K562 (cell line): ENCODE results near the gene ZFP57. TPM values are rescaled to one million over a fixed set of nuclear protein-coding genes. Genes with fewer than 3 reads are reported as not detected.
"Not testable (repeated sequence)": the region's sequence is repeated elsewhere in the genome, so short reads cannot be mapped to it uniquely, and the experiment has no call there.

Source experiments
- ATAC-seq: fragments of 200-7000 bp; cut with Tn5 transposase; 3 replicates; pipeline ENCODE4 v1.9.1; 2020; ENCODE audit warnings: moderate library complexity
- BruUV-seq: library from RNA; stranded (reverse); fragments of 400-500 nt; replicated peaks from 2 replicates; lab custom pipeline; 2021; lab: Mats Ljungman, UMichigan
- CTCF ChIA-PET: fragments of 300-600 bp; formaldehyde crosslinking; extraction: SDS; loops from one replicate; lab custom pipeline; 2021; ENCODE audit warnings: low intra/inter-chr PET ratio; lab: Yijun Ruan, JAX
- POLR2A ChIA-PET: fragments of 300-600, 350-650 bp; sonication (Branson Sonifier 250); formaldehyde crosslinking; extraction: SDS; loops from one replicate; lab custom pipeline; 2021; ENCODE audit warnings: antibody characterized with exemption, inconsistent platforms; lab: Yijun Ruan, JAX
- DNase-seq, 4 experiments: peaks; one replicate each; pipeline versions ENCODE4 v3.0.0 to v3.0.0-alpha.2; 2011 to 2018; ENCODE audit warnings: low spot score in 3 of 4, mixed read lengths in 3 of 4; ENCODE audit errors: extremely low read depth in 1 of 4
- FAIRE-seq: peaks from 2 replicates; lab custom pipeline; 2011; peaks lifted over from hg19 to GRCh38; lab: Jason Lieb, UNC
- H2AFZ ChIP-seq: 2 replicates; pipeline ENCODE4 v1.6.0; 2011; ENCODE audit warnings: low read depth, low read length, control low read depth, inconsistent platforms
- H3K27ac ChIP-seq: fragments of 200-600 bp; 3 replicates; pipeline ENCODE4 v1.8.0; 2011; ENCODE audit warnings: low read depth, mild to moderate bottlenecking, control low read depth, inconsistent platforms, low read length, moderate library complexity, mixed read lengths; ENCODE audit errors: extremely low read depth
- H3K27me3 ChIP-seq, 2 experiments: fragments of 300-600 bp in 1 of 2; 2 replicates in 1 of 2; 3 replicates in 1 of 2; pipeline versions ENCODE4 v1.6.0 to v1.8.0; 2011; ENCODE audit warnings: inconsistent platforms in 2 of 2, low read length in 2 of 2, mild to moderate bottlenecking in 1 of 2, mixed read lengths in 1 of 2, moderate library complexity in 1 of 2; ENCODE audit not compliant: control insufficient read depth in 2 of 2, insufficient read depth in 2 of 2
- H3K36me3 ChIP-seq: fragments of 300-600 bp; 3 replicates; pipeline ENCODE4 v1.8.0; 2011; ENCODE audit warnings: mild to moderate bottlenecking, low read length, inconsistent platforms; ENCODE audit not compliant: control insufficient read depth, insufficient read depth
- H3K4me1 ChIP-seq, 2 experiments: fragments of 200-600 bp in 1 of 2; replicated peaks in 1 of 2; 2 replicates in 1 of 2; 3 replicates in 1 of 2; pipeline versions ENCODE4 v1.5.1 to v1.8.0; 2011; ENCODE audit warnings: inconsistent platforms in 2 of 2, low read length in 2 of 2, mild to moderate bottlenecking in 1 of 2, mixed read lengths in 1 of 2, moderate library complexity in 1 of 2; ENCODE audit not compliant: control insufficient read depth in 2 of 2, insufficient read depth in 2 of 2
- H3K4me2 ChIP-seq: 2 replicates; pipeline ENCODE4 v1.6.1; 2011; ENCODE audit warnings: low read length, control low read depth, inconsistent platforms, mixed read lengths; ENCODE audit not compliant: insufficient read depth
- H3K4me3 ChIP-seq: fragments of 200-600 bp; sonication (generic), shearing (Covaris generic); 2 replicates; pipeline ENCODE4 v1.5.1; 2016; ENCODE audit warnings: control low read depth, inconsistent platforms
- H3K79me2 ChIP-seq: fragments of 200-600 bp; 3 replicates; pipeline ENCODE4 v1.8.0; 2011; ENCODE audit warnings: low read length, inconsistent platforms; ENCODE audit not compliant: control insufficient read depth, insufficient read depth
- H3K9ac ChIP-seq, 2 experiments: 2 replicates each; pipeline versions ENCODE4 v1.6.0 to v1.6.1; 2011; ENCODE audit warnings: low read depth in 2 of 2, low read length in 2 of 2, control low read depth in 1 of 2, inconsistent platforms in 1 of 2, mild to moderate bottlenecking in 1 of 2, mixed read lengths in 1 of 2; ENCODE audit not compliant: insufficient read depth in 1 of 2
- H3K9me1 ChIP-seq: one replicate; pipeline ENCODE4 v1.6.0; 2011; ENCODE audit warnings: inconsistent platforms, mild to moderate bottlenecking, low read length, moderate library complexity; ENCODE audit not compliant: control insufficient read depth, insufficient read depth
- H3K9me3 ChIP-seq: replicated peaks from 2 replicates; pipeline ENCODE4 v1.5.1; 2011; ENCODE audit warnings: low read depth, low read length, inconsistent platforms; ENCODE audit not compliant: control insufficient read depth, insufficient read depth
- H4K20me1 ChIP-seq: replicated peaks from 2 replicates; pipeline ENCODE4 v1.6.1; 2011; ENCODE audit warnings: low read length, inconsistent platforms, mixed read lengths; ENCODE audit not compliant: control insufficient read depth, insufficient read depth
- E2F3 ChIP-seq: fragments of 250-450 bp; sonication (Bioruptor Pico); IDR thresholded peaks from 2 replicates; pipeline ENCODE4 v1.4.0; 2020; ENCODE audit warnings: mild to moderate bottlenecking
- KAT7 ChIP-seq: sonication (generic); formaldehyde crosslinking; IDR thresholded peaks from 2 replicates; pipeline ENCODE4 v1.8.0; 2022; ENCODE audit warnings: missing genetic modification reagents, mild to moderate bottlenecking, borderline replicate concordance
- ZNF696 ChIP-seq: fragments of 250-450 bp; sonication (Bioruptor Pico); conservative IDR thresholded peaks from 2 replicates; pipeline ENCODE4 v1.4.0; 2020; ENCODE audit warnings: mild to moderate bottlenecking, moderate library complexity
- WGBS: fragments of 100-300 bp; shearing (Covaris generic); methylation state at CpG from one replicate; pipeline ENCODE4 v1.1.6; 2016; ENCODE audit warnings: low coverage, mixed read lengths; ENCODE audit not compliant: insufficient coverage; ENCODE audit errors: missing lambda C conversion rate; 5-methylcytosine and 5-hydroxymethylcytosine counted together
- in situ Hi-C: fragments of 300-500 bp; cut with MboI; formaldehyde crosslinking; loops from 4 replicates; pipeline ENCODE4 v1.15.0; 2018; ENCODE audit warnings: inconsistent platforms, mixed read lengths
- intact Hi-C: fragments of 100-400 bp; cut with micrococcal nuclease; formaldehyde crosslinking; loops from 2 replicates; pipeline ENCODE4 v1.14.2; 2022
- polyA plus RNA-seq, 8 experiments: library from polyadenylated mRNA; depleted of rRNA in 4 of 8; stranded (reverse) in 5 of 8; unstranded in 3 of 8; fragments of >200 nt; fragmentation: Nextera tagmentation in 2 of 8; fragmentation: Illumina TruSeq in 1 of 8; extraction: Ambion mirVana in 2 of 8; extraction: Trizol in 1 of 8; gene quantifications; 2 replicates each; pipeline versions ENCODE4 v1.2.1 to v1.2.3, GENCODE V29; 2011 to 2014; ENCODE audit warnings: inconsistent platforms in 1 of 8, missing spikeins in 1 of 8
- total RNA-seq, 7 experiments: library from RNA; depleted of rRNA in 6 of 7; stranded (reverse); fragments of >200 nt in 6 of 7; fragmentation: Illumina TruSeq in 2 of 7; extraction: Trizol in 2 of 7; gene quantifications; 2 replicates each; pipeline versions ENCODE4 v1.2.1 to v1.2.3, GENCODE V29; 2011 to 2021; ENCODE audit warnings: low replicate concordance in 1 of 7

Gene ZFP57
- total and polyA plus RNA-seq, 9 of the 15 experiments (the other 6 are each of a cell fraction or from before 2014, with no cell fraction given): 0.04 to 0.28 (median 0.13) TPM

GRCh38 chr6:29663300-29664042, 17.5 kb downstream of the ZFP57 start (continued):
- no peak for TF ChIP-seq KAT7
- TF ChIP-seq E2F3 (CRISPR knock-in tag): no peak
- no peak for TF ChIP-seq ZNF696 (CRISPR knock-in tag)

DNA sequence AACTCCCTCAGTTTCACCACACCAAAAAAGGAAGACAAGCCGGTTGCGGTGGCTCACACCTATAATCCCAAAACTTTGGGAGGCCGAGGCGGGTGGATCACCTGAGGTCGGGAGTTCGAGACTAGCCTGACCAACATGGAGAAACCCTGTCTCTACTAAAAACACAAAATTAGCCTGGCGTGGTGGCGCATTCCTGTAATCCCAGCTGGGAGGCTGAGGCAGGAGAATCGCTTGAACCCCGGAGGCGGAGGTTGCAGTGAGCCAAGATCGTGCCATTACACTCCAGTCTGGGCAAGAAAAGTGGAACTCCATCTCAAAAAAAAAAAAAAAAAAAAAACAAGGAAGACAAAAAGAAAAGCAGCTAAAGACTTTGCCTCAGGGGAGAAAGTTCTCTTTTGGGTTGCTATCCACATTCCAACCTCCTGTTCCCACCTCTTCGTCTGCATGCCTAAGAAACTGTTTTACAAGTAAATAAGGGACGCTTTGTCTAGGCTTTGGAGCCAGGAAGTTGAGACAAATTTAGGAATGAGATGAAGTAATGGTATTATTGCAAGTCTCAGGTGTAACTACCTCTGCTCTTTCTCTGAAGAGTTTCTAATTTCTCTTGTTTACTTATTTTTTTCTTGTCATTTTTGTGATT, 19.3 kb downstream of the ZFP57 start:
- H2AFZ ChIP-seq, CTCF ChIA-PET, FAIRE-seq, H3K9me3 ChIP-seq, intact Hi-C loops, H3K36me3 ChIP-seq, in situ Hi-C loops, DNase-seq, H3K27ac ChIP-seq, H3K9me1 ChIP-seq, H3K79me2 ChIP-seq, BruUV-seq, H3K9ac ChIP-seq, ATAC-seq, H3K4me2 ChIP-seq, H3K4me3 ChIP-seq, H4K20me1 ChIP-seq, H3K4me1 ChIP-seq: not testable (repeated sequence)
- 11% methylated on average over 14 of the region's 14 CpGs for WGBS
- POLR2A ChIA-PET: interaction anchor here (1.2 to 1.4 kb wide), 2 partner anchors 12 to 88 kb away, joined by 3 to 4 read pairs; no protein-coding TSS in a partner anchor
- peaks cover 36 to 55% of the 10 kb centered on the region in 2 experiments for H3K27me3 ChIP-seq
